K562 (cell line): Measurements from ENCODE around the gene SLC26A3. TPM values are rescaled to one million over a fixed set of nuclear protein-coding genes. Genes with fewer than 3 reads are reported as not detected.

ENCODE experiments used
- BMI1 ChIP-seq: fragments of 150-350 bp; IDR thresholded peaks from 2 replicates; pipeline ENCODE4 v1.6.1; 2014; ENCODE audit warnings: low read length
- EZH2 ChIP-seq: IDR thresholded peaks from 2 replicates; pipeline ENCODE4 v1.6.1; 2012; ENCODE audit warnings: low read depth, mild to moderate bottlenecking, inconsistent platforms, low read length, borderline replicate concordance
- HBP1 ChIP-seq: fragments of 450-650 bp; formaldehyde crosslinking; IDR thresholded peaks from 2 replicates; pipeline ENCODE4 v1.4.0; 2022; ENCODE audit warnings: missing genetic modification characterization
- JUNB ChIP-seq: fragments of 450-650 bp; formaldehyde crosslinking; conservative IDR thresholded peaks from 2 replicates; pipeline ENCODE4 v1.4.0; 2020; ENCODE audit warnings: mild to moderate bottlenecking
- MITF ChIP-seq: IDR thresholded peaks from 2 replicates; pipeline ENCODE4 v1.6.1; 2014; ENCODE audit warnings: antibody characterized with exemption
- MYC ChIP-seq, 2 experiments: fragments of 250-450 bp in 1 of 2; sonication (Bioruptor Pico) in 1 of 2; IDR thresholded peaks; 2 replicates each; pipeline versions ENCODE4 v1.5.1 to v1.6.1; 2012 to 2021; ENCODE audit warnings: low read depth in 2 of 2, borderline replicate concordance in 1 of 2, improper control_type of control experiment in 1 of 2, low read length in 1 of 2, mild to moderate bottlenecking in 1 of 2, moderate library complexity in 1 of 2
- NEUROD1 ChIP-seq: fragments of 150-350 bp; IDR thresholded peaks from 2 replicates; pipeline ENCODE4 v1.6.1; 2014; ENCODE audit warnings: borderline replicate concordance, low read length, low read depth; ENCODE audit not compliant: partially characterized antibody
- NRF1 ChIP-seq, 2 experiments: fragments of 450-650 bp; IDR thresholded peaks in 1 of 2; conservative IDR thresholded peaks in 1 of 2; 2 replicates each; pipeline ENCODE4 v1.6.1; 2014; ENCODE audit warnings: mild to moderate bottlenecking in 2 of 2
- PTBP1 ChIP-seq: fragments of 200-400 bp; formaldehyde crosslinking; IDR thresholded peaks from 2 replicates; pipeline ENCODE4 v1.6.1; 2017; ENCODE audit warnings: low read depth, low read length
- RNF2 ChIP-seq: sonication (generic); IDR thresholded peaks from 2 replicates; pipeline ENCODE4 v1.6.1; 2016
- SNAPC5 ChIP-seq: fragments of 250-450 bp; sonication (Bioruptor Pico); IDR thresholded peaks from 2 replicates; pipeline ENCODE4 v1.8.0; 2021; ENCODE audit warnings: moderate library complexity, mild to moderate bottlenecking, inconsistent platforms
- TRIM25 ChIP-seq: fragments of 450-650 bp; IDR thresholded peaks from 2 replicates; pipeline ENCODE4 v1.7.0; 2016; ENCODE audit warnings: borderline replicate concordance
- YBX1 ChIP-seq: fragments of 450-650 bp; IDR thresholded peaks from 2 replicates; pipeline ENCODE4 v1.7.1; 2016; ENCODE audit warnings: mild to moderate bottlenecking
- ZBTB1 ChIP-seq: sonication (generic); formaldehyde crosslinking; IDR thresholded peaks from 2 replicates; pipeline ENCODE4 v1.8.1; 2023; ENCODE audit warnings: missing genetic modification reagents, low read depth, mild to moderate bottlenecking, borderline replicate concordance
- ZBTB49 ChIP-seq: sonication (generic); formaldehyde crosslinking; IDR thresholded peaks from 2 replicates; pipeline ENCODE4 v1.8.0; 2022; ENCODE audit warnings: missing genetic modification reagents, mild to moderate bottlenecking, borderline replicate concordance
- ZNF511 ChIP-seq: sonication (generic); formaldehyde crosslinking; IDR thresholded peaks from 2 replicates; pipeline ENCODE4 v1.8.0; 2022; ENCODE audit warnings: mild to moderate bottlenecking, missing genetic modification reagents
- ZNF75A ChIP-seq: fragments of 450-650 bp; formaldehyde crosslinking; IDR thresholded peaks from 2 replicates; pipeline ENCODE4 v1.4.0; 2020; ENCODE audit warnings: mild to moderate bottlenecking
- ZNF764 ChIP-seq: fragments of 250-450 bp; sonication (Bioruptor Pico); IDR thresholded peaks from 2 replicates; pipeline ENCODE4 v1.4.0; 2020; ENCODE audit warnings: low read depth, mild to moderate bottlenecking, moderate library complexity
- polyA plus RNA-seq, 8 experiments: library from polyadenylated mRNA; depleted of rRNA in 4 of 8; stranded (reverse) in 5 of 8; unstranded in 3 of 8; fragments of >200 nt; fragmentation: Nextera tagmentation in 2 of 8; fragmentation: Illumina TruSeq in 1 of 8; extraction: Ambion mirVana in 2 of 8; extraction: Trizol in 1 of 8; gene quantifications; 2 replicates each; pipeline versions ENCODE4 v1.2.1 to v1.2.3, GENCODE V29; 2011 to 2014; ENCODE audit warnings: inconsistent platforms in 1 of 8, missing spikeins in 1 of 8
- total RNA-seq, 7 experiments: library from RNA; depleted of rRNA in 6 of 7; stranded (reverse); fragments of >200 nt in 6 of 7; fragmentation: Illumina TruSeq in 2 of 7; extraction: Trizol in 2 of 7; gene quantifications; 2 replicates each; pipeline versions ENCODE4 v1.2.1 to v1.2.3, GENCODE V29; 2011 to 2021; ENCODE audit warnings: low replicate concordance in 1 of 7

Gene SLC26A3
- total and polyA plus RNA-seq, 9 of the 15 experiments (the other 6 are each of a cell fraction or from before 2014, with no cell fraction given), result 0.86 TPM; not detected in 8

- no peak for TF ChIP-seq ZNF511 (CRISPR knock-in tag)
- TF ChIP-seq ZNF764 (CRISPR knock-in tag), result no peak
- peak; percentile 80 for TF ChIP-seq NEUROD1
- TF ChIP-seq RNF2, result peak; percentile 98
- no peak for TF ChIP-seq BMI1
- TF ChIP-seq MITF, result peak; percentile 99
- no peak for TF ChIP-seq SNAPC5 (CRISPR knock-in tag)
- TF ChIP-seq ZBTB1 (CRISPR knock-in tag), result 0 out of 2 replicates have a peak, but pooled peaks have one; percentile 36
- TF ChIP-seq ZBTB49 (CRISPR knock-in tag), result 0 out of 2 replicates have a peak, but pooled peaks have one; percentile 51
- no peak for TF ChIP-seq PTBP1
- TF ChIP-seq YBX1, result no peak
- peak; percentile 58; the same call in 1 of the 2 replicates for TF ChIP-seq HBP1 (CRISPR knock-in tag)
- TF ChIP-seq EZH2, result peak; percentile 96; the same call in 1 of the 2 replicates
- TF ChIP-seq NRF1 (conservative IDR thresholded peaks at IDR 0.05 in 1 of 2, IDR thresholded peaks at IDR 0.05 in 1 of 2), result peak; percentile 43 to 62; a peak in 2 of 4 replicates
- TF ChIP-seq MYC (IDR thresholded peaks at IDR 0.05; ENCODE audit: low read depth, low read length), result peak; percentile 71
- TF ChIP-seq MYC (CRISPR knock-in tag; IDR thresholded peaks at IDR 0.05; ENCODE audit: borderline replicate concordance, low read depth), result no peak
- no peak for TF ChIP-seq TRIM25
- 0 out of 2 replicates have a peak, but pooled peaks have one; percentile 32 for TF ChIP-seq ZNF75A
- TF ChIP-seq JUNB, result peak; percentile 76; the same call in 1 of the 2 replicates
Measured at GRCh38 chr7:107836237-107837144, 33.5 kb upstream of the SLC26A3 start (continued).
